Calu3 (cell line): Measurements from ENCODE around the gene IGF1R. TPM values are rescaled to one million over a fixed set of nuclear protein-coding genes. Genes with fewer than 3 reads are reported as not detected.
A peak's percentile ranks its signal among the peaks of the same experiment; 100 is the strongest.

Source experiments
- BruUV-seq: library from RNA; stranded (reverse); fragments of 400-500 nt; replicated peaks from 2 replicates; lab custom pipeline; 2021; lab: Mats Ljungman, UMichigan
- CTCF ChIA-PET: fragments of 300-600 bp; sonication (Branson Sonifier 250); formaldehyde crosslinking; loops from one replicate; lab custom pipeline; 2022; ENCODE audit warnings: antibody characterized with exemption; lab: Charles Lee
- DNase-seq: peaks from one replicate; pipeline ENCODE4 v3.0.0; 2022
- H3K27ac Mint-ChIP-seq: one replicate; pipeline ENCODE4 v1.8.0; 2022; ENCODE audit warnings: mixed read lengths; ENCODE audit not compliant: unreplicated experiment
- H3K27me3 Mint-ChIP-seq: one replicate; pipeline ENCODE4 v1.8.0; 2022; ENCODE audit warnings: mixed read lengths; ENCODE audit not compliant: unreplicated experiment
- H3K36me3 Mint-ChIP-seq: one replicate; pipeline ENCODE4 v1.8.0; 2022; ENCODE audit warnings: mild to moderate bottlenecking, moderate library complexity, mixed read lengths; ENCODE audit not compliant: insufficient read depth, unreplicated experiment
- H3K4me1 Mint-ChIP-seq: one replicate; pipeline ENCODE4 v1.8.0; 2022; ENCODE audit warnings: mild to moderate bottlenecking, low read depth, mixed read lengths; ENCODE audit not compliant: unreplicated experiment
- H3K4me3 Mint-ChIP-seq: one replicate; pipeline ENCODE4 v1.8.0; 2022; ENCODE audit warnings: mild to moderate bottlenecking, low read depth, moderate library complexity, mixed read lengths; ENCODE audit not compliant: unreplicated experiment
- H3K9me3 Mint-ChIP-seq: one replicate; pipeline ENCODE4 v1.8.0; 2022; ENCODE audit warnings: low read depth, mixed read lengths; ENCODE audit not compliant: unreplicated experiment
- intact Hi-C: fragments of 100-400 bp; cut with micrococcal nuclease; formaldehyde crosslinking; loops from one replicate; pipeline ENCODE4 v1.10.0; 2022; ENCODE audit not compliant: unreplicated experiment
- total RNA-seq: library from RNA; stranded (reverse); gene quantifications from 2 replicates; pipeline ENCODE4 v1.2.3, GENCODE V29; 2022
- TF ChIP-seq, protein P1 (sequence below): fragments of 200-600 bp; IDR thresholded peaks from one replicate; pipeline ENCODE4 v1.8.0; 2022; ENCODE audit warnings: antibody characterized with exemption; ENCODE audit not compliant: unreplicated experiment

Gene IGF1R
- total RNA-seq, 1 experiment from 2014 or later = 73.9 TPM

- no peak for DNase-seq
- TF ChIP-seq, protein P1, sequence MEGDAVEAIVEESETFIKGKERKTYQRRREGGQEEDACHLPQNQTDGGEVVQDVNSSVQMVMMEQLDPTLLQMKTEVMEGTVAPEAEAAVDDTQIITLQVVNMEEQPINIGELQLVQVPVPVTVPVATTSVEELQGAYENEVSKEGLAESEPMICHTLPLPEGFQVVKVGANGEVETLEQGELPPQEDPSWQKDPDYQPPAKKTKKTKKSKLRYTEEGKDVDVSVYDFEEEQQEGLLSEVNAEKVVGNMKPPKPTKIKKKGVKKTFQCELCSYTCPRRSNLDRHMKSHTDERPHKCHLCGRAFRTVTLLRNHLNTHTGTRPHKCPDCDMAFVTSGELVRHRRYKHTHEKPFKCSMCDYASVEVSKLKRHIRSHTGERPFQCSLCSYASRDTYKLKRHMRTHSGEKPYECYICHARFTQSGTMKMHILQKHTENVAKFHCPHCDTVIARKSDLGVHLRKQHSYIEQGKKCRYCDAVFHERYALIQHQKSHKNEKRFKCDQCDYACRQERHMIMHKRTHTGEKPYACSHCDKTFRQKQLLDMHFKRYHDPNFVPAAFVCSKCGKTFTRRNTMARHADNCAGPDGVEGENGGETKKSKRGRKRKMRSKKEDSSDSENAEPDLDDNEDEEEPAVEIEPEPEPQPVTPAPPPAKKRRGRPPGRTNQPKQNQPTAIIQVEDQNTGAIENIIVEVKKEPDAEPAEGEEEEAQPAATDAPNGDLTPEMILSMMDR = no peak
- peaks cover 5% of the 10 kb centered on the region for H3K36me3 Mint-ChIP-seq
- intact Hi-C loops = no loop called here
- no peaks in the 10 kb centered on the region for H3K27me3 Mint-ChIP-seq
- no peaks in the 10 kb centered on the region for H3K9me3 Mint-ChIP-seq
- peaks cover 31% of the 10 kb centered on the region for H3K4me1 Mint-ChIP-seq
- BruUV-seq = no TSS peak
- H3K4me3 Mint-ChIP-seq = no peak overlapping the region
- CTCF ChIA-PET = no interaction called here
- H3K27ac Mint-ChIP-seq = no peak overlapping the region
Observed at GRCh38 chr15:98751767-98752166, 103.4 kb downstream of the IGF1R start.

GRCh38 chr15:98753726-98754656 is 105.7 kb downstream of the IGF1R start:
- no peak for DNase-seq
- peaks cover 5% of the 10 kb centered on the region for H3K36me3 Mint-ChIP-seq
- TF ChIP-seq, protein P1 = no peak
- peak overlapping the region; percentile 76 for H3K4me3 Mint-ChIP-seq
- H3K9me3 Mint-ChIP-seq = no peaks in the 10 kb centered on the region
- peak overlapping the region; percentile 86 for H3K27ac Mint-ChIP-seq
- intact Hi-C loops = no loop called here
- no TSS peak for BruUV-seq
- no peaks in the 10 kb centered on the region for H3K27me3 Mint-ChIP-seq
- CTCF ChIA-PET = interaction anchor here (1.1 to 1.2 kb wide), 2 partner anchors 25 to 97 kb away, joined by 3 read pairs; no protein-coding TSS in a partner anchor
- peaks cover 19% of the 10 kb centered on the region for H3K4me1 Mint-ChIP-seq

- intact Hi-C loops = no loop called here
- no peaks in the 10 kb centered on the region for H3K27me3 Mint-ChIP-seq
- CTCF ChIA-PET = interaction anchor here (1.1 to 1.2 kb wide), 2 partner anchors 26 to 97 kb away, joined by 3 read pairs; no protein-coding TSS in a partner anchor
- TF ChIP-seq, protein P1 = no peak
- no TSS peak for BruUV-seq
- peaks cover 17% of the 10 kb centered on the region for H3K4me1 Mint-ChIP-seq
- H3K9me3 Mint-ChIP-seq = no peaks in the 10 kb centered on the region
- peaks cover 5% of the 10 kb centered on the region for H3K36me3 Mint-ChIP-seq
- peak overlapping the region; percentile 86 for H3K27ac Mint-ChIP-seq
- no peak for DNase-seq
- peak overlapping the region; percentile 76 for H3K4me3 Mint-ChIP-seq
Observed at GRCh38 chr15:98754657-98755022, 106.3 kb downstream of the IGF1R start.

DNA sequence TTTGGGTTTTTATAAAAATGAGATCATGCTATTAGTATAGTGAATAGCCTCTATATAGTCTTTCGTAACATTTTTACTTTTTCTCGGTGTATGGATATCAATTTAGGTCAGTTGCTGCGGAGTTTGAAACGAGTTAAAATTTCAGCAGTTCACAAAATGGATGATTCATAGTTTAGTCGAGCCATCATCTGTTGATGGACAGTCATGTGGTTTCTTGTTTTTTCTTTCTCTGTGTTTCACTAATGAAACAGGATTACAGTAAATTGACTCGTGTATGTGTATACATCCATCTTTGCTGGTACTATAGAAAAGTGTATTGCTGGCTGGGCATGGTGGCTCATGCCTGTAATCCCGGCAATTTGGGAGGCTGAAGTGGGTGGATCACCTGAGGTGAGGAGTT is 106.8 kb downstream of the IGF1R start:
- CTCF ChIA-PET = no interaction called here
- intact Hi-C loops = no loop called here
- Mint-ChIP-seq H3K4me3 (no peak overlapping the region), H3K4me1 (peaks cover 12% of the 10 kb centered on the region), H3K27ac (no peak overlapping the region), H3K27me3 (no peaks in the 10 kb centered on the region), H3K9me3 (no peaks in the 10 kb centered on the region), H3K36me3 (peaks cover 5% of the 10 kb centered on the region)
- TF ChIP-seq, protein P1 = no peak
- DNase-seq = no peak
- no TSS peak for BruUV-seq
